ENCODE data around the gene FBXO34. TPM values are rescaled to one million over a fixed set of nuclear protein-coding genes. Genes with fewer than 3 reads are reported as not detected.

Gene FBXO34
- total and polyA plus RNA-seq, 9 of the 15 experiments (the other 6 are each of a cell fraction or from before 2014, with no cell fraction given): 6.3 to 24.9 (median 16.2) TPM

DNA sequence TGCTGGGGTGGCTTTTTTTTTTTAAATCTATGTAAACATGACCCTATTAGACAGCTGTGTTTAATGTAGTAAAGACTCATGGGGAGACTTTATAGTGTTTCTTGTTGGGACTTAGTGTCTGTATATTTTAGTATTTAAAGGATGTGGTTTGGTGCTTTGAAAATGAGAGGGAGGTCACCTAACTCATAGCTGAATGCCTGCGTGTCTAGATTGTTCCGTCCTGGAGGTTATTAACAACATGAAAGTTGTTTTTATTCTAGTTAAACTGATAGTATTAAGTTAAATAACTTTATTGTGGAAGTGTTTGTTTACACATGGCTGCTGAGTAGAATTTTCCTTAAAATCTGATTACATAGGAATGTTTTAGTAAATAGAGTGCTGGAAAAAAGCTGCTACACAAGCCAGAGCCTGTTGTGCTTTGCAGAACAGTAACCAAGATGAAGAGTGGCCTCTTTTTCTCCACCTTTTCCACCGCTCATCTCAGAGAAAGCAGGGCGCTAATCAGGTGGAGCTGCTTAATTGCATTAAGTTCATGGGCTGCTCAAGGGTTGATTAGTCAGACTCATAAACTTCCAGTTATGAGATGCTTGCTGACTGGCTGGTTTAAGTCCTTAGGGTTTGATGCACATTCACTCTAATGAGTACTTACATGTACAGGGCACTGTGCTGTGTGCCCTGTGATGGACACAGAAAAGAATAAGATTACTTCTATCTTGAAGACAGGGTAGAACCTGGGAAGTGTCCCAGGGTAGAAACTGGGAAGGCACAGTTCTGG, 62.7 kb downstream of the FBXO34 start (continued):
- no peak for TF ChIP-seq ZKSCAN1 (IDR thresholded peaks at IDR 0.05; ENCODE audit: low read depth, low read length)
- TF ChIP-seq PRPF4 (IDR thresholded peaks at IDR 0.05; ENCODE audit: insufficient read depth, low read depth, low read length, poor library complexity, severe bottlenecking): no peak
- TF ChIP-seq BRD9 (IDR thresholded peaks at IDR 0.05; ENCODE audit: low read depth, partially characterized antibody): no peak
- TF ChIP-seq DPF2 (IDR thresholded peaks at IDR 0.05): no peak
- no peak for TF ChIP-seq HIVEP1 (CRISPR knock-in tag; IDR thresholded peaks at IDR 0.05)
- no peak for TF ChIP-seq MYNN (IDR thresholded peaks at IDR 0.05)
- TF ChIP-seq MYNN (CRISPR knock-in tag; IDR thresholded peaks at IDR 0.05): no peak

DNA sequence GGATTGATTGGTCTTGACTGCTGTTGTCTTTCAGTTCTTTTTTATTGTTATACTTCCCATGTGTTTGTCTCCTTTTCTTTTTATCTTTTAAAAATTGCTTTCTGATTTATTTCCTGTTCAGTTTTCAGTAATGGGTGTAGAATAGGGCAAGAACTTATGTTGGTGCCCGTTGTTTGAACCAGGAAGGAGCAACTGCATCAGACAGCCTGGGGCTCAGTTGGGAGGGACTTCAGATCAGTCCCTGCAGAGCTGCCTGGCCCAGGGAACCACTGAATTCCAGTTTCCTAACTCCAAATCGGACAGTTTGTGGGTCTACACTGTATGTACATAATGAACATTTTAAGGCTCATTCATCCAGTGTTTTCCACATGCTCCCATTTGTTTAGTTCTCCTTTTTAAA, 64.9 kb downstream of the FBXO34 start:
- CTCF ChIA-PET (ENCODE audit: low intra/inter-chr PET ratio): no interaction called here
- Histone ChIP-seq H3K9me3 (replicated peaks; ENCODE audit: control insufficient read depth, insufficient read depth, low read depth, low read length) (no peaks in the 10 kb centered on the region), H3K4me3 (no peak overlapping the region), H3K9me1 (ENCODE audit: control insufficient read depth, insufficient read depth, low read length) (no peaks in the 10 kb centered on the region), H3K36me3 (ENCODE audit: control insufficient read depth, insufficient read depth, low read length) (peaks cover 3% of the 10 kb centered on the region; the same call in 1 of the 3 replicates), H3K27me3 (ENCODE audit: control insufficient read depth in 2 of 2, insufficient read depth in 2 of 2, low read length in 2 of 2) (no peaks in the 10 kb centered on the region), H3K27ac (ENCODE audit: extremely low read depth, low read depth, low read length) (no peak overlapping the region), H4K20me1 (replicated peaks; ENCODE audit: control insufficient read depth, insufficient read depth, low read length) (0 out of 2 replicates have a peak, but pooled peaks cover 8% of the 10 kb centered on the region), H3K9ac (ENCODE audit: insufficient read depth in 1 of 2, low read depth in 2 of 2, low read length in 2 of 2) (no peak overlapping the region), H3K4me1 (replicated peaks in 1 of 2; ENCODE audit: control insufficient read depth in 2 of 2, insufficient read depth in 2 of 2, low read length in 2 of 2) (peaks cover 0 to 7% of the 10 kb centered on the region in 2 experiments; a peak in 4 of 5 replicates), H3K79me2 (ENCODE audit: control insufficient read depth, insufficient read depth, low read length) (peaks cover 53% of the 10 kb centered on the region), H2AFZ (ENCODE audit: low read depth, low read length) (no peak overlapping the region), H3K4me2 (ENCODE audit: insufficient read depth, low read length) (no peak overlapping the region)
- BruUV-seq (replicated peaks): no TSS peak
- FAIRE-seq (no peak), DNase-seq (ENCODE audit: extremely low read depth in 1 of 4, low spot score in 3 of 4) (no peak), ATAC-seq (no peak)
- POLR2A ChIA-PET: no interaction called here
- 70% methylated on average over 2 of the region's 2 CpGs for WGBS (ENCODE audit: insufficient coverage, low coverage, missing lambda C conversion rate)
- intact Hi-C loops (cut with micrococcal nuclease) (no loop called here), in situ Hi-C loops (cut with MboI) (no loop called here)
- TF ChIP-seq, protein P1, sequence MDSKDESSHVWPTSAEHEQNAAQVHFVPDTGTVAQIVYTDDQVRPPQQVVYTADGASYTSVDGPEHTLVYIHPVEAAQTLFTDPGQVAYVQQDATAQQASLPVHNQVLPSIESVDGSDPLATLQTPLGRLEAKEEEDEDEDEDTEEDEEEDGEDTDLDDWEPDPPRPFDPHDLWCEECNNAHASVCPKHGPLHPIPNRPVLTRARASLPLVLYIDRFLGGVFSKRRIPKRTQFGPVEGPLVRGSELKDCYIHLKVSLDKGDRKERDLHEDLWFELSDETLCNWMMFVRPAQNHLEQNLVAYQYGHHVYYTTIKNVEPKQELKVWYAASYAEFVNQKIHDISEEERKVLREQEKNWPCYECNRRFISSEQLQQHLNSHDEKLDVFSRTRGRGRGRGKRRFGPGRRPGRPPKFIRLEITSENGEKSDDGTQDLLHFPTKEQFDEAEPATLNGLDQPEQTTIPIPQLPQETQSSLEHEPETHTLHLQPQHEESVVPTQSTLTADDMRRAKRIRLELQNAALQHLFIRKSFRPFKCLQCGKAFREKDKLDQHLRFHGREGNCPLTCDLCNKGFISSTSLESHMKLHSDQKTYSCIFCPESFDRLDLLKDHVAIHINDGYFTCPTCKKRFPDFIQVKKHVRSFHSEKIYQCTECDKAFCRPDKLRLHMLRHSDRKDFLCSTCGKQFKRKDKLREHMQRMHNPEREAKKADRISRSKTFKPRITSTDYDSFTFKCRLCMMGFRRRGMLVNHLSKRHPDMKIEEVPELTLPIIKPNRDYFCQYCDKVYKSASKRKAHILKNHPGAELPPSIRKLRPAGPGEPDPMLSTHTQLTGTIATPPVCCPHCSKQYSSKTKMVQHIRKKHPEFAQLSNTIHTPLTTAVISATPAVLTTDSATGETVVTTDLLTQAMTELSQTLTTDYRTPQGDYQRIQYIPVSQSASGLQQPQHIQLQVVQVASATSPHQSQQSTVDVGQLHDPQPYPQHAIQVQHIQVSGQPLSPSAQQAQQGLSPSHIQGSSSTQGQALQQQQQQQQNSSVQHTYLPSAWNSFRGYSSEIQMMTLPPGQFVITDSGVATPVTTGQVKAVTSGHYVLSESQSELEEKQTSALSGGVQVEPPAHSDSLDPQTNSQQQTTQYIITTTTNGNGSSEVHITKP (IDR thresholded peaks at IDR 0.05; ENCODE audit: partially characterized antibody): no peak
- TF ChIP-seq CBFA2T3 (IDR thresholded peaks at IDR 0.05) (no peak), PRPF4 (IDR thresholded peaks at IDR 0.05; ENCODE audit: insufficient read depth, low read depth, low read length, poor library complexity, severe bottlenecking) (no peak), SMAD2 (IDR thresholded peaks at IDR 0.05; ENCODE audit: low read depth, low read length) (no peak), XRCC3 (IDR thresholded peaks at IDR 0.05) (no peak), POLR2B (IDR thresholded peaks at IDR 0.05; ENCODE audit: low read depth, partially characterized antibody) (no peak), CREBBP (IDR thresholded peaks at IDR 0.05; ENCODE audit: low read depth, low read length) (no peak), BMI1 (IDR thresholded peaks at IDR 0.05; ENCODE audit: low read length) (no peak), FOXK2 (conservative IDR thresholded peaks at IDR 0.05 in 1 of 2, IDR thresholded peaks at IDR 0.05 in 1 of 2; ENCODE audit: low read depth in 2 of 2) (no peak), SREBF2 (CRISPR knock-in tag; IDR thresholded peaks at IDR 0.05) (no peak), HNRNPL (IDR thresholded peaks at IDR 0.05; ENCODE audit: low read depth, low read length) (no peak)
- TF ChIP-seq, protein P2, sequence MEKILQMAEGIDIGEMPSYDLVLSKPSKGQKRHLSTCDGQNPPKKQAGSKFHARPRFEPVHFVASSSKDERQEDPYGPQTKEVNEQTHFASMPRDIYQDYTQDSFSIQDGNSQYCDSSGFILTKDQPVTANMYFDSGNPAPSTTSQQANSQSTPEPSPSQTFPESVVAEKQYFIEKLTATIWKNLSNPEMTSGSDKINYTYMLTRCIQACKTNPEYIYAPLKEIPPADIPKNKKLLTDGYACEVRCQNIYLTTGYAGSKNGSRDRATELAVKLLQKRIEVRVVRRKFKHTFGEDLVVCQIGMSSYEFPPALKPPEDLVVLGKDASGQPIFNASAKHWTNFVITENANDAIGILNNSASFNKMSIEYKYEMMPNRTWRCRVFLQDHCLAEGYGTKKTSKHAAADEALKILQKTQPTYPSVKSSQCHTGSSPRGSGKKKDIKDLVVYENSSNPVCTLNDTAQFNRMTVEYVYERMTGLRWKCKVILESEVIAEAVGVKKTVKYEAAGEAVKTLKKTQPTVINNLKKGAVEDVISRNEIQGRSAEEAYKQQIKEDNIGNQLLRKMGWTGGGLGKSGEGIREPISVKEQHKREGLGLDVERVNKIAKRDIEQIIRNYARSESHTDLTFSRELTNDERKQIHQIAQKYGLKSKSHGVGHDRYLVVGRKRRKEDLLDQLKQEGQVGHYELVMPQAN (IDR thresholded peaks at IDR 0.05; ENCODE audit: borderline replicate concordance): no peak
